ENCODE data around the gene CHRFAM7A.
"Not testable (repeated sequence)": the region's sequence is repeated elsewhere in the genome, so short reads cannot be mapped to it uniquely, and the experiment has no call there.

CHRFAM7A gene

GRCh38 chr15:30392766-30393663, at the start of gene CHRFAM7A:
Gene CHRFAM7A (minus strand): TSS chr15:30393540. CDS start chr15:30383351, 10,189 bp downstream.
- DNase-seq (ENCODE audit: low read depth); H3K4me3 ChIP-seq (ENCODE audit: low read depth, low read length): not testable (repeated sequence)

- DNase-seq (ENCODE audit: low read depth); H3K4me3 ChIP-seq (ENCODE audit: low read depth, low read length): not testable (repeated sequence)
Measured at GRCh38 chr15:30438348-30438747, 45.0 kb upstream of the CHRFAM7A start.

DNA sequence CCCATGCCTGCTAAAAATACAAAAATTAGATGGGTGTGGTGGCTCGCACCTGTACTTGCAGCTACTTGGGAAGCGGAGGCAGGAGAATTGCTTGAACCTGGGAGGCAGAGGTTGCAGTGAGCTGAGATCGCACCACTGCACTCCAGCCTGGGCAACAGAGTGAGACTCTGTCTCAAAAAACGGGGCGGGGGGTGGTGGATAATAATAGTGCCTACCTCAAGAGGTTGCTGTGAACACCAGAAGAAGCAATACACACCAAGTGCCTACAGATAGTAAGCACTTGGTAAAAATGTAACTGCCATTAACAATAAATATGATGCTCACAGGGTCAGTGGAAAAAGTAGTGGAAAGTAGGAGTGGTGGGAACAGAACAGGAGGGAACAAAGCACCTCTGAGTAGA, 42.5 kb upstream of the CHRFAM7A start:
- not testable (repeated sequence) for DNase-seq (ENCODE audit: low read depth); H3K4me3 ChIP-seq (ENCODE audit: low read depth, low read length)

- DNase-seq (ENCODE audit: low read depth); H3K4me3 ChIP-seq (ENCODE audit: low read depth, low read length): not testable (repeated sequence)
Measured at GRCh38 chr15:30420723-30421122, 27.4 kb upstream of the CHRFAM7A start.

GRCh38 chr15:30414160-30414559, 20.8 kb upstream of the CHRFAM7A start, which contains the start of gene GOLGA8R:
Gene GOLGA8R (minus strand): TSS chr15:30414260. CDS start chr15:30414162, 98 bp downstream.
- not testable (repeated sequence) for H3K4me3 ChIP-seq (ENCODE audit: low read depth, low read length)

GRCh38 chr15:30407636-30408035, 14.3 kb upstream of the CHRFAM7A start:
- DNase-seq (ENCODE audit: low read depth); H3K4me3 ChIP-seq (ENCODE audit: low read depth, low read length): not testable (repeated sequence)

More at GRCh38 chr15:30414160-30414559, 20.8 kb upstream of the CHRFAM7A start, which contains the start of gene GOLGA8R:
- not testable (repeated sequence) for DNase-seq (ENCODE audit: low read depth)

DNA sequence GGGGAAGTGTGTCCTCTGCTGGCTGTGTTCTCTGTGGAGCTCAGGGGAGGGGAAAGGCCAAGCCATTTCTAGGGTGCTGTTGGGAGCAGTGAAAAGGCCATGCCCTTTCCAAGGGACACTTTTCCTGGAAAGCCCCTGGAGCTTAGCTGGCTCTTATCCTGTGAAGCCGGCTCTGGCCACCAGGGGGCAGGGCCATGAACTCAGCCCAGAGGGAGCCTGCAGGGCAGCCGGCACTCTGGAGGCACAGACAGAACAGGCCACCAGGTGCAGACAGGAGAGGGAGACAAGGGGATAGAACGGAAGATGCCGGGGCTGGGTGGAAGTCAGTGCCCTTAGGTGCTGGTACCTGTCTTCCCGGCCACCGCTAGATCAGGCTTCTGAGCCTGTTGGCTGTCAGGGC, 5.6 kb upstream of the CHRFAM7A start:
- H3K4me3 ChIP-seq (ENCODE audit: low read depth, low read length); DNase-seq (ENCODE audit: low read depth): not testable (repeated sequence)

DNA sequence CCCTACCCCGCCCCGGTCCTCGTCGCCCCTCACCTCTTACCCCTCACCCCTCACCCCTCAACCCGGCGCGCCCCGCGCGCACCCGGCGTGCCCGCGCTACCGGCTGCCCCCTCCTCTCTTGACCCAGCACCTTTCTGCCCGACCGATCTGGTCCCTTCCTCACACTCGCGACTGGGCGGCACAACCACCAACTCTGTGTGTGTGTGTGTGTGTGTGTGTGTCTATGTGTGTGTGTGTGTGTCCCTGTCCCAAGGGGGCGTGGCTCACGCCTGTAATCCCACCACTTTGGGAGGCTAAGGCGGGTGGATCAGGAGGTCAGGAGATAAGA, 288 bp upstream of the CHRFAM7A start:
- not testable (repeated sequence) for DNase-seq (ENCODE audit: low read depth); H3K4me3 ChIP-seq (ENCODE audit: low read depth, low read length)

DNA sequence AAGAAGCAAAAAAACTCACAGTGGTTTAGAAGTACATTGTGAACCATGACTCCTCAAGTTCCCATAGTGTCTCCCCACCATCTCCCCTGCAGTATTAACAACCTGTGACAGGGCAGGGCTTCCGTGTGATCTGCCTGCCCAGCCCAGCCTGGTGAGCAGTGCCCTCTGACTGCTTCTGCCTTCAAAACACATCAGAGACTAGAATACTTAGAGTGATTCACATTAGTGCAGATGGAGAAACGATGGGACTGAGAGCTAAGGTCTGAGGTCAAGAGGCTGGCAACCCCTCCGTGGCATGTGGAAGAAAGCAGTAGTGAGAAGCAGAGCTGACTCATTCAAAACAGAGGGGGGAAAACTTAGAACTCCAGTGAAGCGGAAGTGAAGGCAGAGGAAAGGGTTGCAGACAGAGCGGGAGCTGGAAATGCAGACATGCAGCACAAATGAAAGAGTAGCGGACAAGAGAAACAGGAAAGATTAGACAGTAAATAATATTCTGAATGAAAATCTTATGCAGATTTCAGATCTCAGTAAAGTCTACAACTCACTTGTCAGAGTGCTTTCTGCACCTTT, 6.9 kb downstream of the CHRFAM7A start:
- not testable (repeated sequence) for DNase-seq (ENCODE audit: low read depth); H3K4me3 ChIP-seq (ENCODE audit: low read depth, low read length)

GRCh38 chr15:30377082-30377413, 16.3 kb downstream of the CHRFAM7A start:
- DNase-seq (ENCODE audit: low read depth); H3K4me3 ChIP-seq (ENCODE audit: low read depth, low read length): not testable (repeated sequence)

DNA sequence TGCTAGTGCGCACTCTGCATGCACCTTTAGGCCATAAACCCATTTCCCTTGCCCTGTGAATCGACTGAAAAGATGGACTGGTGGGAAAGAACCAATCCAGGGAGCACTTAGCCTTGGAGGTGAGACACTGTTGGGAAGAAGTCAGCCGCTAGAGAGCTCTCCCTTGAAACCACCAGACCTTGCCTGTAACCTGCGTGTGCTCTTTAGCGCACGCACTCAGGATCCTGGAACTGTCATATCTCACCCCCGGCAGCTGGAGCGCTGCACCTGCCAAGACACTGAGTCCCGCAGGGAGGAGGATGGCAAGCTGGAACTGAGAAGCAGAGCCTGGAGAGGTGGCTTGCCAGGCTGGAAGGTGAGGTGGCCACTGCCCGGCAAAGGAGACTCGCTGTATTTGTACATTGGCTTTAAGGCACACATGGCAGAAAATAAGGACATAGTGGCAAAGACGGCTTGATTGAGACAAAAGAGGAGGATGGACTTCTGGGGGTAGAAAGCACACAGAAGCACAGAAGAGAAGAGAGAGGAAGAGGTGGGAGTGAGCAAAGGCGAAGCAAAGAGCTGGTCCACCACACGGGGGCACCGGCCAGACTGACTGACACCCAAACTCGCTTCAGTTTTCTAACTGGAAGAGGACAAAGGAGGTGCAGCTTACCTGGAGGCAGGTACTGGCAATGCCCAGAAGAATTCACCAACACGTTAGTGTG, 16.8 kb downstream of the CHRFAM7A start:
- DNase-seq (ENCODE audit: low read depth); H3K4me3 ChIP-seq (ENCODE audit: low read depth, low read length): not testable (repeated sequence)

- not testable (repeated sequence) for H3K4me3 ChIP-seq (ENCODE audit: low read depth, low read length); DNase-seq (ENCODE audit: low read depth)
Measured at GRCh38 chr15:30375872-30376271, 17.5 kb downstream of the CHRFAM7A start.

- not testable (repeated sequence) for H3K4me3 ChIP-seq (ENCODE audit: low read depth, low read length); DNase-seq (ENCODE audit: low read depth)
Measured at GRCh38 chr15:30374862-30375261, 18.5 kb downstream of the CHRFAM7A start.

GRCh38 chr15:30368271-30368670, 25.1 kb downstream of the CHRFAM7A start:
- not testable (repeated sequence) for DNase-seq (ENCODE audit: low read depth); H3K4me3 ChIP-seq (ENCODE audit: low read depth, low read length)

GRCh38 chr15:30367246-30367645, 26.1 kb downstream of the CHRFAM7A start:
- DNase-seq (ENCODE audit: low read depth); H3K4me3 ChIP-seq (ENCODE audit: low read depth, low read length): not testable (repeated sequence)

DNA sequence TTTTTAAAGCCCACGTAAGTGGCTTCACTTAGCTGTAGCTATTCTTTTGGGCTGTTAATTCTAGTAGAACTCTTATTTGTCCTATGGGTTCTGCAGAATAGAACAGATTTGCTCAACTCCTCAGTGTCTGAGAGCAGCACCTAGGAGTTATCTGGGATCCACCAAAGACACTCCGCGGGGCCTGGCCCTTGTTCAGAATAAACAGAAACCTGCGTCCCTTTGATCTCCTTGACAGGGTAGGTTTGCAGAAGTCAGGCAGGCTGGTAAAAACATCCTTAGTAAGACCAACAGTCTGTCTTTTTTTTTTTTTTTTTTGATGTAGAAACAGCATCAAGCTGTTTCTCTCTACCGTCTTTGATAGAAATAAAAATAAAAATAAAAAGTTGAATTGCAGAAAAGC, 31.9 kb downstream of the CHRFAM7A start:
- not testable (repeated sequence) for H3K4me3 ChIP-seq (ENCODE audit: low read depth, low read length); DNase-seq (ENCODE audit: low read depth)

DNA sequence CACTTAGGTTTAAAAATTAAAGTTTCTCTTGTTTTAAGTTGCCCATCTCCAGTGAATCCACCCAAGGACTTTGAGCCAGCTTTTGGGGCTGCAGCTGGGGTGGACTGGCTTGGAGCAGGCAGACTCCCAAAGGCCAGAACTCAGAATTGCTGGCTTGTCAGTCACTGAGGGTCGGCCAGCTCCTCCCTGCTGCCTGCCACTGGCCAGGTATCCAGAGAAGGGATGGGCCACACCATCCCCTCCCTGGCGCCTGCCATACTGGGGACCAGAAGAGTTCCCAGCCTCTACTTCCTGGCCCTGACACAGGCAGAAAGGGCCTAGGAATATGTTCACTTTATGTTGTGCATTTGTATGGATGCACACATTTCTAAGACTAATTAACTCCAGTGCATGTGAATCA, 32.4 kb downstream of the CHRFAM7A start:
- not testable (repeated sequence) for DNase-seq (ENCODE audit: low read depth); H3K4me3 ChIP-seq (ENCODE audit: low read depth, low read length)

- DNase-seq (ENCODE audit: low read depth) = not testable (repeated sequence)
Measured at GRCh38 chr15:30355043-30355442, 38.3 kb downstream of the CHRFAM7A start.

DNA sequence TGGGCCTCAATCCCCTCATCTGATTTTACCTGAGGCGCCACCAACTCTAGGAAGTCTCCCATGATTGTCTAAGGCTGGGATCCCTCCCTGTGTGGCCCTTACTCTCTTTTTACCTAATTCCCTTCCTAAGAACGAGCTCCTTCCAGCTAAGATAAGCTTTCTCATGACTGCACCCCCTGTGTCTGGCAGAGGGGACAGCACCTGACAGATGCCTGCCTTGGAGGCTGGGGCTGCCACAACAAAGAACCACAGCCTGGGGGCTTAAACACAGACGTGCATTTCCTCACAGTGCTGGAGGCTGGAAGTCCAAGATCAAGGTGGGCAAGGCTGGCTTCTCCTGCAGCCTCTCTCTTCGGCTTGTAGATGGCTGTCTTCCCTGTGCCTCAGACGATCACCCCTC, 43.5 kb downstream of the CHRFAM7A start:
- not testable (repeated sequence) for DNase-seq (ENCODE audit: low read depth); H3K4me3 ChIP-seq (ENCODE audit: low read depth, low read length)

More at GRCh38 chr15:30355043-30355442, 38.3 kb downstream of the CHRFAM7A start:
- not testable (repeated sequence) for H3K4me3 ChIP-seq (ENCODE audit: low read depth, low read length)

DNA sequence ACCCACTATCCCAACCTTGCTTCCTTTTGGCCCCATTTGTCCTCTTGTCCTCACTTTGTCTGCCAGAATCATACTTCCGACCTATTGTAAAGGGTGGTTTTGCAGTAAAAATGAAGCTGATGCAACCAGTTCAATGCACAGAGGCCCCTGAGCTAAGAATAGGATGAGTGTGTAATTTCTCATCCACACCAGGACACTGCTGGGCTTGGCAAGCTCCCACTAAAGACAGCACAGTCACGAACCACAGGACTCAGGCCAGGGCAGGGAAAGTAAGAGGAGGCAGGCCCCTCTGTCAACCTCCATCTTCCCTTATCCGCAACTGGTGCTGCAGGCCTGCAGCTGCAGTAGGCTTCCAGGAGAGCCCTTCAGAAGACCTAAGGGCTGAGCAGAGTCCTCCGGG, 56.8 kb downstream of the CHRFAM7A start:
- not testable (repeated sequence) for DNase-seq (ENCODE audit: low read depth); H3K4me3 ChIP-seq (ENCODE audit: low read depth, low read length)

Measured in choroid plexus epithelial cell (primary cell).